ENCODE results near the gene EVI5L. TPM values are rescaled to one million over a fixed set of nuclear protein-coding genes. Genes with fewer than 3 reads are reported as not detected.

Gene EVI5L
- total and polyA plus RNA-seq, 4 experiments from 2014 or later: 1.1 to 14.1 (median 7.4) TPM

DNA sequence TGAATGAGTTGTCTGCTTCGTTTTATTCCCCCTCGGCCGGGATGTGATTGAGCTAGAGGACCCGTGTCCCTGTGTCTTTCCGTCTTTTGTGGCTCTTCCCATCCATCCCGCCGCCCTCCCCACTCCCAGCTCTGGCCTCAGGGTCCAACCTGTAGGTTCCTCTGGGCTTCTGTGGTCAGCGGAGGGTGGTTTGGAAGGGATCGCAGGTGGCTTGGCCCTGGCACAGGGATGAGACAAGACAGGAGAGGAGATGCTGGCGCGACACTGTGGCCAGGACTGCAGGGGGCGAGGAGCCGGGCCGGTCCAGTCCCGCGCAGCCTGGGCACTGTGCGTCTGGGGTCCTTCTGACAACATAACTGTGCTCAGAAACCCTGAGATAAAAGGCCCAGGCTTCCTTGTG is 2.0 kb downstream of the EVI5L start:
- H3K4me3 Mint-ChIP-seq: peak overlapping the region in 4 of 8 donors; percentile 34 to 87 (median 82)
- no peak overlapping the region for H3K4me3 ChIP-seq (ENCODE audit: low read length in 2 of 2)

DNA sequence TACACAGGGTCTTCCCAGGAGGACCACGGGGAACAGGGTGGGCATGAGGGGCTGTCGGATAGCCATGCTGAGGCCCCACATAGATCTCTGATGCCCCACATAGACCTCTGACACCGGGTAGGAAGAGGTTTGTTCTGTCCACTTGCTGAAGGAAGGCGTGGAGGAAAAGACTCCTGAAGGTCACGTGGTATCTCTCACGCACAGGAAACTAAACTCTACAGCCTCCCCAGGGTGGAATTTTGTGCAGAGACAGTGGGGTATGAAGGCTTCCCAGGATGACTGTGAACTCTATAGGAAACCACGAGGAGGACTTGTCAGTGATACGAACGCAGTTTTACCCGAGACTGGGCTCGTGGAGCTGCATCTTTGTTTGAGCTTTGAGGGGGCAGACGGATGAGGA is 2.8 kb downstream of the EVI5L start:
- CTCF ChIA-PET (ENCODE audit: partially characterized antibody): interaction anchor here (1.0 kb wide), 1 partner anchor 21 kb away, joined by 3 read pairs; no protein-coding TSS in a partner anchor
- H3K4me1 ChIP-seq (ENCODE audit: insufficient read depth, low read length): peaks cover 22% of the 10 kb centered on the region
- H3K36me3 Mint-ChIP-seq: no peaks in the 10 kb centered on the region
- intact Hi-C loops (cut with micrococcal nuclease): no loop called here
- H3K27me3 ChIP-seq (ENCODE audit: insufficient read depth, low read length): no peaks in the 10 kb centered on the region
- peak overlapping the region in 2 of 7 donors; percentile 19 to 29 for H3K27ac Mint-ChIP-seq
- DNase-seq: no peak
- H3K9me3 Mint-ChIP-seq: no peaks in the 10 kb centered on the region
- H3K4me1 Mint-ChIP-seq: peaks cover 11 to 24% (median 18%) of the 10 kb centered on the region in 4 donors
- H3K9me3 ChIP-seq (ENCODE audit: control insufficient read depth in 1 of 2, low read length in 2 of 2): no peaks in the 10 kb centered on the region
- POLR2A ChIA-PET (ENCODE audit: partially characterized antibody): no interaction called here
- H3K27me3 Mint-ChIP-seq: no peaks in the 10 kb centered on the region
- H3K4me3 ChIP-seq (ENCODE audit: low read length in 2 of 2): no peak overlapping the region
- H3K4me3 Mint-ChIP-seq: peak overlapping the region in 4 of 8 donors; percentile 6 to 26 (median 22)
- no peak overlapping the region for H3K27ac ChIP-seq (ENCODE audit: low read depth, low read length)
- no peaks in the 10 kb centered on the region for H3K36me3 ChIP-seq (ENCODE audit: insufficient read depth, low read length)

More for the DNA sequence above, 2.0 kb downstream of the EVI5L start:
- no peaks in the 10 kb centered on the region for H3K9me3 ChIP-seq (ENCODE audit: control insufficient read depth in 1 of 2, low read length in 2 of 2)
- Mint-ChIP-seq H3K27me3 (no peaks in the 10 kb centered on the region), H3K27ac (peak overlapping the region in 1 of 7 donors; percentile 55), H3K36me3 (no peaks in the 10 kb centered on the region), H3K4me1 (peaks cover 11 to 28% (median 18%) of the 10 kb centered on the region in 4 donors), H3K9me3 (no peaks in the 10 kb centered on the region)
- H3K27me3 ChIP-seq (ENCODE audit: insufficient read depth, low read length): no peaks in the 10 kb centered on the region
- no peak for DNase-seq
- H3K4me1 ChIP-seq (ENCODE audit: insufficient read depth, low read length): peaks cover 22% of the 10 kb centered on the region
- no peaks in the 10 kb centered on the region for H3K36me3 ChIP-seq (ENCODE audit: insufficient read depth, low read length)
- ChIA-PET CTCF (ENCODE audit: partially characterized antibody) (interaction anchor here (1.0 kb wide), 1 partner anchor 22 kb away, joined by 3 read pairs; no protein-coding TSS in a partner anchor), POLR2A (ENCODE audit: partially characterized antibody) (interaction anchor here (1.1 kb wide), 1 partner anchor 88 kb away, joined by 3 read pairs; the partner anchor contains the start of gene SNAPC2)
- intact Hi-C loops (cut with micrococcal nuclease): no loop called here
- H3K27ac ChIP-seq (ENCODE audit: low read depth, low read length): no peak overlapping the region

DNA sequence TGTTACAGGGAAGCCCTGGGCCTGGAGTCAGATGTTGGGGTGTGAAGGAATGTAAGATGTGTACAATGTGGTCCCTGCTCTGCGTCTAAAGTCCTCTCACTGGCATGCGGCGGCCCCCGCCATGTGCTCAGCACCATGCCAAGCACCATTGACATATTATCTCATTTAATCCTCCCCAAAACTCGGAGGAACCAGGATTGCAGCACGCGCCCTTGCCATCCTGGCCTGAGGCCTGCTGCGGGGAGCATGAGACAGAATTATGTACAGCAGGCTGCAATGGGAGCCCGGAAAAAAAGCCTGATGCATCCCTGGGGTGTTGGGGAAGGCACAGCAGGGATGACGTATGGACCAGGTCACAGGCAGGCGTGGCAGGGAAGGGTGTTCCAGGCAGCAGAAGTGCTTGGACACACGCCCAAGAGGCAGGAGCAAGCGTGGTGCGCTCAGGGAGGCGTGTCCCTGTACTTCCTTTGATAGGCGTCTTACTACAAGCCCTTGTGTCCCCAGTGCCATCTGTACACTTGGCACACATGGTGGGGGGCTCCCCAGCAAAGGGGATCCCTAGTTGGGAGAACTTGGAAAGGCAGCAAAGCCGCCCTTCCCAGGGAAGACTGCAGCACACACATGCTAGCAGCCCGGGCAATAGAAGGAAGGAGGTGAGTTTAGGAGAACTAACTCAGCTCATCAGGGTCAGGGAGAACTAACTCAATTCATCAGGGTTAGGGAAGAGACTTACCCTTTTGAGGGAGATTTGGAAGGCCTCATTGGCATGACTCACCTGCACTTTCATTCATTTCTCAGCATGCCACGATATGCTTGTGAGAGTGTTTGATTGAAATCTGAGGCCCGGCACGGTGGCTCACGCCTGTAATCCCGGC is 3.4 kb downstream of the EVI5L start:
- H3K9me3 Mint-ChIP-seq: no peaks in the 10 kb centered on the region
- Histone ChIP-seq H3K9me3 (ENCODE audit: control insufficient read depth in 1 of 2, low read length in 2 of 2) (no peaks in the 10 kb centered on the region), H3K27me3 (ENCODE audit: insufficient read depth, low read length) (no peaks in the 10 kb centered on the region), H3K36me3 (ENCODE audit: insufficient read depth, low read length) (no peaks in the 10 kb centered on the region), H3K4me1 (ENCODE audit: insufficient read depth, low read length) (peaks cover 22% of the 10 kb centered on the region), H3K4me3 (ENCODE audit: low read length in 2 of 2) (no peak overlapping the region), H3K27ac (ENCODE audit: low read depth, low read length) (no peak overlapping the region)
- H3K27ac Mint-ChIP-seq: no peak overlapping the region
- ChIA-PET POLR2A (ENCODE audit: partially characterized antibody) (no interaction called here), CTCF (ENCODE audit: partially characterized antibody) (no interaction called here)
- intact Hi-C loops (cut with micrococcal nuclease): no loop called here
- no peaks in the 10 kb centered on the region for H3K27me3 Mint-ChIP-seq
- H3K4me3 Mint-ChIP-seq: peak overlapping the region in 1 of 8 donors; percentile 25
- peaks cover 11 to 24% (median 18%) of the 10 kb centered on the region in 4 donors for H3K4me1 Mint-ChIP-seq
- no peaks in the 10 kb centered on the region for H3K36me3 Mint-ChIP-seq
- DNase-seq: no peak

DNA sequence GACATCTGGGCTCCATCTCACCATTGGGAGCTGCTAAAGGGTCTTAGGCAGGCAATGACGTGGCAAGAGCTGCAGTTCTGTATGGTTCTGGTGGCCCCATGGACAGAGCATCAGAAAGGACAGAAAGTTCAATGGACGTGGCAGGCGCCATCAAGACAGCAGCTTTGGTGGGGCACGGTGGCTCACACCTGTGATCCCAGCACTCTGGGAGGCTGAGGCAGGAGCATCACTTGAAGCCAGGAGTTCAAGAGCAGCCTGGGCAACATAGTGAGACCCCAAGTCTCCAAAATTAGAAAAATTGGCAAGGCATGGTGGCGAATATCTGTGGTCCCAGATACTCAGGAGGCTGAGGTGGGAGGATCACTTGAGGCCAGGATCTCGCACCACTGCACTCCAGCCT is 9.5 kb downstream of the EVI5L start:
- no peak overlapping the region for H3K4me3 Mint-ChIP-seq
- CTCF ChIA-PET (ENCODE audit: partially characterized antibody): no interaction called here
- H3K27ac ChIP-seq (ENCODE audit: low read depth, low read length): no peak overlapping the region

DNA sequence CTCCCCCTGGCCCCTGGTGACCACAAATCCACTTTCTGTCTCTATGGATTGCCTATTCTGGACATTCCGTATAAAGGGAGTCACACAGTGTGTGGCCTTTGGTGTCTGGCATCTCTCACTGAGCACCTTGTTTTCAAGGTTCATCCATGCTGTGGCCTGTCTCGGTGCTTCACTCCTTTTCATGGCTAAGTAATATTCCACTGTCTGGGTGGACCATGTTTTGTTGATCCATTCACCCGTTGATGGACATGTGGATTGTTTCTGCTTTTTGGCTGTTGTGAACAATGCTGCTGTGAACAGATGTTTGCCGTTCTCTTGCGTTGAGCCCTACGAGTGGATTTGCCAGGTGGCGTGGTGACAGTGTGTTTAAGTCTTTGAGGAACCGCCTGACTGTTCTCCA is 10.6 kb downstream of the EVI5L start:
- no peaks in the 10 kb centered on the region for H3K27me3 Mint-ChIP-seq
- Histone ChIP-seq H3K9me3 (ENCODE audit: control insufficient read depth in 1 of 2, low read length in 2 of 2) (no peaks in the 10 kb centered on the region), H3K4me1 (ENCODE audit: insufficient read depth, low read length) (no peaks in the 10 kb centered on the region), H3K36me3 (ENCODE audit: insufficient read depth, low read length) (no peaks in the 10 kb centered on the region), H3K27me3 (ENCODE audit: insufficient read depth, low read length) (no peaks in the 10 kb centered on the region), H3K27ac (ENCODE audit: low read depth, low read length) (no peak overlapping the region), H3K4me3 (ENCODE audit: low read length in 2 of 2) (no peak overlapping the region)
- no peak for DNase-seq
- CTCF ChIA-PET (ENCODE audit: partially characterized antibody): no interaction called here
- intact Hi-C loops (cut with micrococcal nuclease): no loop called here
- no peaks in the 10 kb centered on the region for H3K9me3 Mint-ChIP-seq
- H3K36me3 Mint-ChIP-seq: no peaks in the 10 kb centered on the region
- POLR2A ChIA-PET (ENCODE audit: partially characterized antibody): no interaction called here
- H3K4me1 Mint-ChIP-seq: no peaks in the 10 kb centered on the region
- H3K4me3 Mint-ChIP-seq: no peak overlapping the region
- H3K27ac Mint-ChIP-seq: no peak overlapping the region

More for the DNA sequence above, 9.5 kb downstream of the EVI5L start:
- Mint-ChIP-seq H3K36me3 (no peaks in the 10 kb centered on the region), H3K27ac (peak overlapping the region in 1 of 7 donors; percentile 46), H3K4me1 (no peaks in the 10 kb centered on the region), H3K9me3 (no peaks in the 10 kb centered on the region), H3K27me3 (no peaks in the 10 kb centered on the region)
- intact Hi-C loops (cut with micrococcal nuclease): no loop called here
- DNase-seq: no peak
- H3K9me3 ChIP-seq (ENCODE audit: control insufficient read depth in 1 of 2, low read length in 2 of 2): no peaks in the 10 kb centered on the region
- H3K4me3 ChIP-seq (ENCODE audit: low read length in 2 of 2): no peak overlapping the region
- no peaks in the 10 kb centered on the region for H3K4me1 ChIP-seq (ENCODE audit: insufficient read depth, low read length)
- no peaks in the 10 kb centered on the region for H3K27me3 ChIP-seq (ENCODE audit: insufficient read depth, low read length)
- POLR2A ChIA-PET (ENCODE audit: partially characterized antibody): no interaction called here
- H3K36me3 ChIP-seq (ENCODE audit: insufficient read depth, low read length): no peaks in the 10 kb centered on the region

DNA sequence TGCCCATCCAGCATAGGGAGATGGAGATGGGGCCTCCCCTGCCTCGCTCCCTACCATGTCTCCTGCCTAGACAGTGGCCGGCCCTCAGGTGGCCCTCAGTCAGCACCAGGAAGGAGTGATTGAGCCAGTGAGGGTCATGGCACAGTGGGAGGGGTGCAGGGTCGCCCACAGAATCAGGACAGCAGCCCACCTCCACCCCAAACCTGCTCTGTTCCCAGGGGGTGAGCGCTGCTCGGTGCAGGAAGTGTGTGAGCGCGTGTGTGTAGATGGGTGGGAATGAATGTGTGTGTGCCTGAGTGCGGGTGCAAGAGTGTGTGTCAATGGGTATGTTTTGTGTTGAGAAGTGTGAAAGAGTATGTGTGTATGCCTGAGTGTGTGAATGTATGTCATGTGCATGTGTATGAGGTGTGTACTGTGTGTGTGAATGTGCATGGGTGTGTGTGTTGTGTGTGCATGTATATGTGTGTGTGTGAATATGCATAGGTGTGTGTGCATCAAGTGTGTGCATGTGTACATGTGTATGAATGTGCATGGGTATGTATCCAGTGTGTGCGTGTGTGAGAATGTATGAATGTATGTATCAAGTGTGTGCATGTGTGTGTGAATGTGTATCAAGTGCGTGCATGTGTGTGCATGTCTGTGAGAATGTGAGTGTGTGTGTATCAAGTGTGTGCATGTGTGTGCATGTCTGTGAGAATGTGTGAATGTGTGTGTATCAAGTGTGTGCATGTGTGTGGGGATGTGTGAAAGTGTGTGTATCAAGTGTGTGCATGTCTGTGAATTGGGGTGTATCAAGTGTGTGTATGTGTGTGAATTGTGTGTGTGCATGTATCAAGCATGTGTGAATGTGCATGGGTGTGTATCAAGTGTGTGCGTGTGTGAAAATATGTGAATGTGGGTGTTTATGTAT is 12.0 kb downstream of the EVI5L start:
- Histone ChIP-seq H3K36me3 (ENCODE audit: insufficient read depth, low read length) (no peaks in the 10 kb centered on the region), H3K27me3 (ENCODE audit: insufficient read depth, low read length) (no peaks in the 10 kb centered on the region), H3K4me3 (ENCODE audit: low read length in 2 of 2) (no peak overlapping the region), H3K4me1 (ENCODE audit: insufficient read depth, low read length) (no peaks in the 10 kb centered on the region), H3K27ac (ENCODE audit: low read depth, low read length) (no peak overlapping the region), H3K9me3 (ENCODE audit: control insufficient read depth in 1 of 2, low read length in 2 of 2) (no peaks in the 10 kb centered on the region)
- no peaks in the 10 kb centered on the region for H3K36me3 Mint-ChIP-seq
- ChIA-PET POLR2A (ENCODE audit: partially characterized antibody) (no interaction called here), CTCF (ENCODE audit: partially characterized antibody) (no interaction called here)
- H3K4me3 Mint-ChIP-seq: no peak overlapping the region
- no peak overlapping the region for H3K27ac Mint-ChIP-seq
- intact Hi-C loops (cut with micrococcal nuclease): no loop called here
- no peaks in the 10 kb centered on the region for H3K27me3 Mint-ChIP-seq
- no peaks in the 10 kb centered on the region for H3K4me1 Mint-ChIP-seq
- DNase-seq: no peak
- H3K9me3 Mint-ChIP-seq: no peaks in the 10 kb centered on the region

DNA sequence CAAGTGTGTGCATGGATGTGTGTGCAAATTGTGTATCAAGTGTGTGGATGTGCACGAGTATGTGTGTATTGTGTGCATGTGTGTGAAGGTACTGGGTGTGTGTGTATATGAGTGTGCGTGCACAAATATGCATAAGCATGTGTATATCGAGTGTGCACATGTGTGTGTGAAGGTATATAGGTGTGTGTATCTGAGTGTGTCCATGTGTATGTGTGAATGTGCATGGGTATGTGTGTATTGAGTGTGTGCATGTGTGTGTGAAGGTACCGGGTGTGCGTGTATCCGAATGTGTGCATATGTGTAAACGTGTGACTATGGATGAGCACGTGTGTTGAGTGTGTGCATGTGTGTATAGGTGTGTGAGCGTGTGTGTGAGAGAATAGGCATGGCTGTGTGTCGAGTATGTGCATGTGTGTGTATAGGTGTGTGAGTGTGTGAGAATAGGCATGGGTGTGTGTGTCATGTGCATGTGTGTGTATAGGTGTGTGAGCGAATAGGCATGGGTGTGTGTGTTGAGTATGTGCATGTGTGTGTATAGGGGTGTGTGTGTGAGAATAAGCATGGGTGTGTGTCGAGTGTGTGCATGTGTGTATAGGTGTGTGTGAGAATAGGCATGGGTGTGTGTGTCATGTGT is 12.8 kb downstream of the EVI5L start:
- no peaks in the 10 kb centered on the region for H3K27me3 ChIP-seq (ENCODE audit: insufficient read depth, low read length)
- Mint-ChIP-seq H3K36me3 (no peaks in the 10 kb centered on the region), H3K27ac (no peak overlapping the region), H3K27me3 (no peaks in the 10 kb centered on the region), H3K9me3 (no peaks in the 10 kb centered on the region), H3K4me1 (no peaks in the 10 kb centered on the region), H3K4me3 (no peak overlapping the region)
- H3K4me3 ChIP-seq (ENCODE audit: low read length in 2 of 2): no peak overlapping the region
- H3K9me3 ChIP-seq (ENCODE audit: control insufficient read depth in 1 of 2, low read length in 2 of 2): no peaks in the 10 kb centered on the region
- H3K27ac ChIP-seq (ENCODE audit: low read depth, low read length): no peak overlapping the region
- no peaks in the 10 kb centered on the region for H3K4me1 ChIP-seq (ENCODE audit: insufficient read depth, low read length)
- no peaks in the 10 kb centered on the region for H3K36me3 ChIP-seq (ENCODE audit: insufficient read depth, low read length)
- POLR2A ChIA-PET (ENCODE audit: partially characterized antibody): no interaction called here
- DNase-seq: no peak
- intact Hi-C loops (cut with micrococcal nuclease): no loop called here
- CTCF ChIA-PET (ENCODE audit: partially characterized antibody): no interaction called here
